Bronchial epithelial cell (primary cell): ENCODE measurements around the gene ATRAID. TPM values are rescaled to one million over a fixed set of nuclear protein-coding genes. Genes with fewer than 3 reads are reported as not detected.

Experiments
- DNase-seq: peaks from one replicate; pipeline ENCODE4 v3.0.0-alpha.2; 2010; ENCODE audit warnings: low read depth
- FAIRE-seq: peaks from 2 replicates; lab custom pipeline; 2011; peaks lifted over from hg19 to GRCh38; lab: Jason Lieb, UNC
- H3K27me3 ChIP-seq: 2 replicates; pipeline ENCODE4 v1.5.1; 2011; ENCODE audit warnings: low read length; ENCODE audit not compliant: control insufficient read depth, insufficient read depth
- H3K36me3 ChIP-seq: 2 replicates; pipeline ENCODE4 v1.5.1; 2011; ENCODE audit warnings: low read length; ENCODE audit not compliant: control insufficient read depth, insufficient read depth
- H3K4me3 ChIP-seq: 2 replicates; pipeline ENCODE4 v1.5.1; 2011; ENCODE audit warnings: mild to moderate bottlenecking, low read depth, low read length, control low read depth
- total RNA-seq: library from RNA; depleted of rRNA; stranded (reverse); fragments of >200 nt; gene quantifications from 2 replicates; pipeline ENCODE4 v1.2.1, GENCODE V29; 2014
- TF ChIP-seq, protein P1 (sequence below): IDR thresholded peaks from 2 replicates; pipeline ENCODE4 v1.5.1; 2011; ENCODE audit warnings: mild to moderate bottlenecking, moderate library complexity, low read length, control low read depth, inconsistent platforms; ENCODE audit not compliant: insufficient read depth, severe bottlenecking

Gene ATRAID
- total RNA-seq, 1 donor from 2014 or later = 257 TPM

DNA sequence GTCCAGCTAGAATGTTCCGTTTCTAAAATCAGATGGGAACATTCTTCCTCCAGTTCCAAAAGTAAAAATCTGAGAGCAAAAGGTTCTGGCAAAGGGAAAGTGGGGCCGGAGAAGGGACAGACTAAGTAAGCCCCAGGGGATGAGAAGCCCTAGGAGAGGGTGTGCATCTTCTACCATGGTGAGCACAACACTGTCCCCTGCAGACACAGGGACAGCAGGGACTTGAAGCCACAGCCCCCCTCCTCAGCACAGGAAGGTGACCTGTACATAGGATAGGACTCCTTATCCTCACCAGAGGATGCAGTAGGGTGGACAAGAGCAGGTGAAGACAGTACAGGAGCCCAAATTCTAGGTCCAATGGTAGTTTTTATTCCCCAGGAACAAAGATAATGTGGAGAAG is 12.6 kb upstream of the ATRAID start:
- TF ChIP-seq, protein P1, sequence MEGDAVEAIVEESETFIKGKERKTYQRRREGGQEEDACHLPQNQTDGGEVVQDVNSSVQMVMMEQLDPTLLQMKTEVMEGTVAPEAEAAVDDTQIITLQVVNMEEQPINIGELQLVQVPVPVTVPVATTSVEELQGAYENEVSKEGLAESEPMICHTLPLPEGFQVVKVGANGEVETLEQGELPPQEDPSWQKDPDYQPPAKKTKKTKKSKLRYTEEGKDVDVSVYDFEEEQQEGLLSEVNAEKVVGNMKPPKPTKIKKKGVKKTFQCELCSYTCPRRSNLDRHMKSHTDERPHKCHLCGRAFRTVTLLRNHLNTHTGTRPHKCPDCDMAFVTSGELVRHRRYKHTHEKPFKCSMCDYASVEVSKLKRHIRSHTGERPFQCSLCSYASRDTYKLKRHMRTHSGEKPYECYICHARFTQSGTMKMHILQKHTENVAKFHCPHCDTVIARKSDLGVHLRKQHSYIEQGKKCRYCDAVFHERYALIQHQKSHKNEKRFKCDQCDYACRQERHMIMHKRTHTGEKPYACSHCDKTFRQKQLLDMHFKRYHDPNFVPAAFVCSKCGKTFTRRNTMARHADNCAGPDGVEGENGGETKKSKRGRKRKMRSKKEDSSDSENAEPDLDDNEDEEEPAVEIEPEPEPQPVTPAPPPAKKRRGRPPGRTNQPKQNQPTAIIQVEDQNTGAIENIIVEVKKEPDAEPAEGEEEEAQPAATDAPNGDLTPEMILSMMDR = no peak
- FAIRE-seq (no peak), DNase-seq (no peak)
- Histone ChIP-seq H3K4me3 (no peak overlapping the region), H3K36me3 (peaks cover 12% of the 10 kb centered on the region), H3K27me3 (no peaks in the 10 kb centered on the region)

DNA sequence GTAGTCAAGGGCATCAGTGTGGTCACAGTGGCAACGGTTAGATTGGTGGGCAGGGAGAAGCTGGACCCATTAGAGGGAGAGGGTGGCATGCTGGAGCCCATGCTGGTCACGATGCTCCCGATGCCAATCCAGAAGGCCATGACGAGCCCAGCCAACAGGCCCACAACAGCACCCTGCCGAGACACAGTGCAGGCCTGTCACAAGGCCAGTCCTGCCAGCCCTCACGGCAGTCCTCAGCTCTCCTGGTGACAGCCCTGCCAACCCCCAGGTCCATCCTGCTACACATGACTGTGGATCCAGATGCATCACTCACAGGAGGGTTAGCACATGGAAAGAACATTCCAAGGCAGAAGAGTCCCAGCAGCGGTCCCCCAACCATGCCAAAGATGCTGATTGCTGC is 10.2 kb upstream of the ATRAID start:
- DNase-seq (no peak), FAIRE-seq (no peak)
- no peaks in the 10 kb centered on the region for H3K27me3 ChIP-seq
- peaks cover 16% of the 10 kb centered on the region for H3K36me3 ChIP-seq
- H3K4me3 ChIP-seq = no peak overlapping the region
- TF ChIP-seq, protein P1 = no peak

DNA sequence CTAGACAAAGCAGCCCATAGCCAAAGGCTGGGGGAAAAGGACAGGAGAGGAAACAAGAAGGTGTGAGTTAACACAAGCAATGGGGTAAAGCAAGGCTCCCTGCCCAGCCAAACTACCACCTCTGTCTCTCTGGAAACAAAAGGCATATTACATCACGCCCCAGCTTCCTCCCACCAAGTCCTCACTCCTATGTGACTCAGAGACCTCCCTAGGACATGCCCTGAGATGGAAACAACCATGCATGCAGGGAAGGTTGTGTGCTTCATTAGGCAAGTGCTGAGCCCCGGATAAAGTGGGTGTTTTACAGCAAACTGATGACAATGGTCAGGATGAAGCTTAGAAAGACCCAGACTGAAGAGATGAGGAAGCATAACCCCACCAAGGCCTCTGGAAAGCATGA is 9.0 kb upstream of the ATRAID start:
- FAIRE-seq = no peak
- peaks cover 18% of the 10 kb centered on the region for H3K36me3 ChIP-seq

DNA sequence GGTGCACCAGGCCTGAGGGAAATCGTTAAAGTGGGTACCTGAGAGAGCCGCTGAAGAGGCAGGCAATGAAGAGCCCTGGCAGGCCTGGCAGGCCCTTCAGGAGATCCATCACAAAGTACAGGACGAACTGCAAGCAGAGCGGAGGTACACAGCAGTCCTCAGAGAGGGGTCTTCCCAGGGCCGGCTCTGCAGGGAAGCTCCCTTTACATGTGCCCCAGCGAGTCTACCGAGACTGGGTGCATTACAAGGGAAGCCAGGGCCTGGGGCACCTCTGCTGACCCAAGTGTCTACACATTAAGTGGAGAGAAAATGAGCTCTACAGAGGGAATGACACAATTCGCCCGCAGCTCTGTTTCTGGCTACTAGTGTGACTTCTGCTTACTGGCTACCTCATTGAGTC is 8.1 kb upstream of the ATRAID start:
- FAIRE-seq (no peak), DNase-seq (no peak)
- Histone ChIP-seq H3K27me3 (no peaks in the 10 kb centered on the region), H3K4me3 (no peak overlapping the region), H3K36me3 (peaks cover 18% of the 10 kb centered on the region)
- TF ChIP-seq, protein P1 = no peak

More for the DNA sequence above, 9.0 kb upstream of the ATRAID start:
- Histone ChIP-seq H3K4me3 (no peak overlapping the region), H3K27me3 (no peaks in the 10 kb centered on the region)
- peak; percentile 68 for DNase-seq
- TF ChIP-seq, protein P1 = no peak

DNA sequence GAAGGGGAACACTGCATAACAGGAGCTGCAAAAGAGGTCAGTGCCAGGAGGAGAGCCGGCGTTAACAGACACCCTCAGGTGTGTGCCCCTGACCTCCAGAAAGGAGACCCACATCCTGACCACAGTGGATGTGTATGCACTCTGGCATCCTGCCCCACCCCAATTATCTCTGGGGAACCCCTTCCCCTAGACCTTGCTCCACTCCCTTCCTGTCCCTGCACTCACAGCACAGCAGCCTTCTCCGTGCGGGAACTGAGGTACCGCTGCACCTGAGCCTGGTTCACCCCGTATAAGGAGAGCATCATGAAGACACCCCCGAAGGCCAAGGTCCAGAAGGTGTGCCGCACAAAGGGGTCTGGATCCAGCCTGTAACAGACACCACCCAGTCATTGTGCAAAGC is 7.3 kb upstream of the ATRAID start:
- TF ChIP-seq, protein P1 = no peak
- no peak for DNase-seq
- FAIRE-seq = no peak
- Histone ChIP-seq H3K4me3 (no peak overlapping the region), H3K27me3 (no peaks in the 10 kb centered on the region), H3K36me3 (peaks cover 18% of the 10 kb centered on the region)

DNA sequence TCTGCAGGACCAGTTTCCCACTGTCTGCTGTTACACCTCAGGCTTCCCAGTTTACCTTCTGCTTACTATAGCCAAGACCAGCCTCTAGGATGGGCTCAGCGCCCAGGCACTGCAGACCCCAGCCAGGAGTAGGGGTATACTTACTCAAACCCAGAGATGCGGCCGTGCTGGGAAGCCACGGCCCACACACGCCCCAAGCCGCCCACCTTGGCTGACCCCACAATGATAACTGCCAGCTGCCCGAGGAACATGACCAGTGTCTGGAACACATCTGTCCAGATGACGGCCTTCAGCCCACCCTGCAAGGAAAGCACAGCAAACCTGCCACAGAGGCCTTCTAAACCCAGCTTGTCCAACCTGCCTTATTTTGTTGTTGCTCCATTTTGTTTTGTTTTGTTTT is 6.6 kb upstream of the ATRAID start:
- DNase-seq (no peak), FAIRE-seq (no peak)
- Histone ChIP-seq H3K4me3 (no peak overlapping the region), H3K36me3 (peaks cover 18% of the 10 kb centered on the region), H3K27me3 (no peaks in the 10 kb centered on the region)
- TF ChIP-seq, protein P1 = no peak
